ENCODE results near the gene SIGLEC11. TPM values are rescaled to one million over a fixed set of nuclear protein-coding genes. Genes with fewer than 3 reads are reported as not detected.
A peak's percentile ranks its signal among the peaks of the same experiment; 100 is the strongest.

SIGLEC11 gene
- total RNA-seq, 4 donors from 2014 or later, result 1.2 to 3.2 TPM; not detected in 2

DNA sequence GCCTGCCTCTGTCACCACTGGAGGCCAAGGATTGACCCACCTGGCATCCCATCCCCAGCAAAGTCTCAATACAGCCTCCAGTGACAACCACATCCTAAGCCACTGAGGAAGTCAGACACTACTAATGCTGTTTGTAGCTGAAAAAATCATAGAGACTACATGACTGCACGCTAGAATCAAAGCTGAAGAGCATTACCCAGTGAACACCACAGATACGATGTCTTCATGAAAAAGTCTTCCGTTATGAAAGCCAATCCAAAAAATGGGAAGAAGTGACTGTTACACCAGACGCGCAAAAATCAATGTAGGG is 20.5 kb downstream of the SIGLEC11 start:
- 90 to 93% methylated on average over 4 to 5 of the region's 5 CpGs for WGBS, 2 donors (ENCODE audit: low coverage in 1 of 2)
- Histone ChIP-seq H3K27me3 (no peaks in the 10 kb centered on the region), H3K27ac (no peak overlapping the region), H3K9me3 (no peaks in the 10 kb centered on the region), H3K4me1 (peaks cover 2 to 15% (median 6%) of the 10 kb centered on the region in 4 donors), H3K36me3 (no peaks in the 10 kb centered on the region), H3K4me3 (no peak overlapping the region)
- in situ Hi-C loops (cut with MboI; ENCODE audit: low pct_ligation_motif_present in 1 of 4, low pct_unique_long_range_greater_than_20kb in 1 of 4, low sequenced_read_pairs in 3 of 4), result no loop called here
- DNase-seq, result no peak
- intact Hi-C loops (cut with DNase I; ENCODE audit: low total_unique reads), result no loop called here
- TF ChIP-seq EP300 (IDR thresholded peaks at IDR 0.05; ENCODE audit: low read depth), result no peak
- no peak for TF ChIP-seq POLR2AphosphoS5 (IDR thresholded peaks at IDR 0.05)
- TF ChIP-seq, protein P1, sequence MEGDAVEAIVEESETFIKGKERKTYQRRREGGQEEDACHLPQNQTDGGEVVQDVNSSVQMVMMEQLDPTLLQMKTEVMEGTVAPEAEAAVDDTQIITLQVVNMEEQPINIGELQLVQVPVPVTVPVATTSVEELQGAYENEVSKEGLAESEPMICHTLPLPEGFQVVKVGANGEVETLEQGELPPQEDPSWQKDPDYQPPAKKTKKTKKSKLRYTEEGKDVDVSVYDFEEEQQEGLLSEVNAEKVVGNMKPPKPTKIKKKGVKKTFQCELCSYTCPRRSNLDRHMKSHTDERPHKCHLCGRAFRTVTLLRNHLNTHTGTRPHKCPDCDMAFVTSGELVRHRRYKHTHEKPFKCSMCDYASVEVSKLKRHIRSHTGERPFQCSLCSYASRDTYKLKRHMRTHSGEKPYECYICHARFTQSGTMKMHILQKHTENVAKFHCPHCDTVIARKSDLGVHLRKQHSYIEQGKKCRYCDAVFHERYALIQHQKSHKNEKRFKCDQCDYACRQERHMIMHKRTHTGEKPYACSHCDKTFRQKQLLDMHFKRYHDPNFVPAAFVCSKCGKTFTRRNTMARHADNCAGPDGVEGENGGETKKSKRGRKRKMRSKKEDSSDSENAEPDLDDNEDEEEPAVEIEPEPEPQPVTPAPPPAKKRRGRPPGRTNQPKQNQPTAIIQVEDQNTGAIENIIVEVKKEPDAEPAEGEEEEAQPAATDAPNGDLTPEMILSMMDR (IDR thresholded peaks at IDR 0.05), result no peak
- no peak for TF ChIP-seq POLR2A (IDR thresholded peaks at IDR 0.05)

DNA sequence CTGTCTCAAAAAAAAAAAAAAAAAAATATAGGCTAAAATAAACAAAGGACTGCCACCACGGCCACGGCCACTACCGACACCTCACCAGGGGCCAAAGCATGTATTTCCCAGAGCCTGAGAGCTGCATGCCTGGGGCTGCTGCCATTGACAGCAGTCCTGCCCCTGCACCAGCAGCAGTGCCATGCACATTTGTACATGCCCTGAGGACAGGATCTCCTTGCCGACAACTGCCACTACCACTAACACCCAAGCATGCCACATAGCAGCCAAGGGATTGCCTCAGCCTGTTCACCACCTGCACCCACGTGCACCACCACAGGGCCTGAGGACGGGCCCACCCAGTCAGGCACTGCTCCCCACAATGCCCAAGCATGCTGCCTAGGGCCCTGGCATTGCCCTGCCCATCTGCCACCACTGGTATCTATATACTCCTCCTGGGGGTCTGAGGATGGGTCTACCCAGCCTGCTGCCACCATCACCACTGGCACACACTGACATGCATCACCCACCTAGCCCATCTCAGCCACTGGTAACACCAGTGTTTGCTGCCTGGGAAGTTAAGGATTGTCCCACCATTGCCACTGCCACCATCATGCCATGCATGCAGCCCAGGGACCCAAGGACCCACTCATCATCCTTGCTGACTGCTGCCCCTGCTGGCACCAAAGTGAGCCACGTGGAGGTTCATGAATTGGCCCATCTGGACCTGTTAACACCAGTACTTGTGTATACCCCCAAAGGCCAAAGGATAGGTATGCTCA is 21.1 kb downstream of the SIGLEC11 start:
- Histone ChIP-seq H3K36me3 (no peaks in the 10 kb centered on the region), H3K27ac (no peak overlapping the region), H3K9me3 (no peaks in the 10 kb centered on the region), H3K27me3 (no peaks in the 10 kb centered on the region), H3K4me1 (peaks cover 2 to 12% (median 5%) of the 10 kb centered on the region in 4 donors), H3K4me3 (no peak overlapping the region)
- in situ Hi-C loops (cut with MboI; ENCODE audit: low pct_ligation_motif_present in 1 of 4, low pct_unique_long_range_greater_than_20kb in 1 of 4, low sequenced_read_pairs in 3 of 4) (loop anchor here in 3 of 4 donors (5.0 to 10.0 kb wide), 2 partner anchors 42 to 45 kb away; no protein-coding TSS in a partner anchor), intact Hi-C loops (cut with DNase I; ENCODE audit: low total_unique reads) (loop anchor here (5.0 kb wide), 1 partner anchor 42 kb away; no protein-coding TSS in a partner anchor)
- WGBS, 2 donors (ENCODE audit: low coverage in 1 of 2), result 67% methylated on average over 7 of the region's 7 CpGs; no CpG with 5 or more reads in 1 of the 2 donors
- no peak for DNase-seq
- TF ChIP-seq, protein P1 (IDR thresholded peaks at IDR 0.05), result no peak
- TF ChIP-seq EP300 (IDR thresholded peaks at IDR 0.05; ENCODE audit: low read depth) (no peak), POLR2AphosphoS5 (IDR thresholded peaks at IDR 0.05) (no peak), POLR2A (IDR thresholded peaks at IDR 0.05) (no peak)

DNA sequence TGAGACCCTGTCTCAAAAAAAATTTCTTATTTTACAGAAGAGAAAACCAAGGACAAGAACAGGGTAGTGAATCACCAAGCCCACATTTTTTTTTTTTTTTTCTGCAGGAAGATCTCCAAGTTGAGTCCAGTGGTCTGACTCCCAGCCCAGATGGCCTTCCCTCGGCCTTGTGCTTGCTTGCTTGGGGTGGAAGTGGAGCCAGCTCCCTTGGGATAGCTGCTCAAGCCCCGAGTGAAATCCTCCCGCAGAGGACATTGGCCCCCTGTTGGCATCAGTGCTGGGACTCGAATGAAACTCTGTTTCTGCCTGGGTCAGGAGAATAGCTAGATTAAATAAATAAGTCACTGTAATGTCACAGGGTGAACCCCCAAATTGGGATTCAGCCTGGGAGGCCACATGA is 22.3 kb downstream of the SIGLEC11 start:
- no peak for DNase-seq
- intact Hi-C loops (cut with DNase I; ENCODE audit: low total_unique reads) (loop anchor here (5.0 kb wide), 1 partner anchor 44 kb away; no protein-coding TSS in a partner anchor), in situ Hi-C loops (cut with MboI; ENCODE audit: low pct_ligation_motif_present in 1 of 4, low pct_unique_long_range_greater_than_20kb in 1 of 4, low sequenced_read_pairs in 3 of 4) (loop anchor here in 3 of 4 donors (5.0 to 10.0 kb wide), 2 partner anchors 44 to 46 kb away; no protein-coding TSS in a partner anchor)
- Histone ChIP-seq H3K4me1 (peaks cover 2 to 8% (median 5%) of the 10 kb centered on the region in 4 donors), H3K36me3 (no peaks in the 10 kb centered on the region), H3K27ac (no peak overlapping the region), H3K4me3 (no peak overlapping the region), H3K27me3 (no peaks in the 10 kb centered on the region), H3K9me3 (no peaks in the 10 kb centered on the region)
- 71% methylated on average over 4 of the region's 4 CpGs; no CpG with 5 or more reads in 1 of the 2 donors for WGBS, 2 donors (ENCODE audit: low coverage in 1 of 2)
- TF ChIP-seq EP300 (IDR thresholded peaks at IDR 0.05; ENCODE audit: low read depth), result no peak
- TF ChIP-seq, protein P1 (IDR thresholded peaks at IDR 0.05), result no peak
- no peak for TF ChIP-seq POLR2A (IDR thresholded peaks at IDR 0.05)
- no peak for TF ChIP-seq POLR2AphosphoS5 (IDR thresholded peaks at IDR 0.05)

DNA sequence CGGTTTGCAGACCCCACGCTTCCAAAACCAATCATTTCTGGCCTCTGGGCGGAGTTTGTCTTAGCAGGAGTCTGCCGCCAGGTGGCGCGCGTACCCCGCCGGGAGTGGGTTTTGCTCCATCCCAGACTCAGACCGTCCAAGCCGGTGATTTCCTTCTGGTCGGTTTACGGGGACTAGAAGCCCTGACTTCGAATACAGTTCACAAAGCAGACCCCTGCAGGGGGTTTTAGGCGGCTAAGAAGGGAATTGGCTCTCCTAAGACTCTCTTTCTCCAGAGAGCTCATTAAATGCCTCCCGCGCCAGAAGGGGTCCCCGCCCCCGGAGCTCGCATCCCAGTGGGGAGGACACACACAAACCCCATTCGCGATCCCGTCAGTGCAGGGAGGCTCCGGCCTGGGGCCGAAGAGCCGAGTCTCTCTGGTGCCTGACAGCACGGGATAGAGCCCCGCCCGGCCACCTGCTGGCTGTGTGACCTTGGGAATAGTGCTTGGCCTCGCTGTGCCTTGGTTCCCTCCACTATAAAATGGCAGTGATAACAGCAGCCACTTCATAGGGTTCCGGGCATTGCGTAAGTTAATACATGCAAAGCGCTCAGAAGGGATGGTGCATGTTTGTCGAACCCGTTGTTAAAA is 23.1 kb downstream of the SIGLEC11 start:
- TF ChIP-seq, protein P1 (IDR thresholded peaks at IDR 0.05), result peak; percentile 94 to 98 (median 96)
- no peak for TF ChIP-seq EP300 (IDR thresholded peaks at IDR 0.05; ENCODE audit: low read depth)
- in situ Hi-C loops (cut with MboI; ENCODE audit: low pct_ligation_motif_present in 1 of 4, low pct_unique_long_range_greater_than_20kb in 1 of 4, low sequenced_read_pairs in 3 of 4) (loop anchor here in 3 of 4 donors (5.0 to 10.0 kb wide), 2 partner anchors 44 to 47 kb away; no protein-coding TSS in a partner anchor), intact Hi-C loops (cut with DNase I; ENCODE audit: low total_unique reads) (loop anchor here (5.0 kb wide), 1 partner anchor 44 kb away; no protein-coding TSS in a partner anchor)
- WGBS, 2 donors (ENCODE audit: low coverage in 1 of 2), result 9% methylated on average over 34 of the region's 35 CpGs; no CpG with 5 or more reads in 1 of the 2 donors
- H3K4me1 ChIP-seq, result peaks cover 2 to 8% (median 5%) of the 10 kb centered on the region in 4 donors
- no peaks in the 10 kb centered on the region for H3K9me3 ChIP-seq
- no peaks in the 10 kb centered on the region for H3K36me3 ChIP-seq
- no peak overlapping the region for H3K27ac ChIP-seq
- peak; percentile 80 for DNase-seq
- H3K4me3 ChIP-seq, result peak overlapping the region in 1 of 4 donors; percentile 33
- H3K27me3 ChIP-seq, result no peaks in the 10 kb centered on the region
